MCF 10A (cell line): ENCODE results near the gene SPSB1. TPM values are rescaled to one million over a fixed set of nuclear protein-coding genes. Genes with fewer than 3 reads are reported as not detected.

Experiments
- BruUV-seq: library from RNA; stranded (reverse); fragments of 400-500 nt; replicated peaks from 2 replicates; lab custom pipeline; 2021; lab: Mats Ljungman, UMichigan
- CTCF ChIA-PET: fragments of 300-600 bp; sonication (Branson Sonifier 250); formaldehyde crosslinking; extraction: SDS; loops from one replicate; lab custom pipeline; 2021; ENCODE audit warnings: antibody characterized with exemption, inconsistent platforms; lab: Yijun Ruan, JAX
- POLR2A ChIA-PET: fragments of 300-600, 350-650 bp; sonication (Branson Sonifier 250); formaldehyde crosslinking; extraction: SDS; loops from one replicate; lab custom pipeline; 2020; ENCODE audit warnings: antibody characterized with exemption, inconsistent platforms; lab: Yijun Ruan, JAX
- DNase-seq: peaks from one replicate; pipeline ENCODE4 v3.0.0-alpha.2; 2018; ENCODE audit not compliant: unreplicated experiment
- H3K27ac Mint-ChIP-seq: one replicate; pipeline ENCODE4 v1.8.0; 2022; ENCODE audit warnings: mild to moderate bottlenecking, low read depth, mixed read lengths; ENCODE audit not compliant: unreplicated experiment
- H3K27me3 Mint-ChIP-seq: one replicate; pipeline ENCODE4 v1.8.0; 2022; ENCODE audit warnings: mixed read lengths; ENCODE audit not compliant: insufficient read depth, unreplicated experiment
- H3K36me3 Mint-ChIP-seq: one replicate; pipeline ENCODE4 v1.8.0; 2022; ENCODE audit warnings: mild to moderate bottlenecking, moderate library complexity, mixed read lengths; ENCODE audit not compliant: insufficient read depth, unreplicated experiment
- H3K4me1 Mint-ChIP-seq: one replicate; pipeline ENCODE4 v1.8.0; 2022; ENCODE audit warnings: mixed read lengths; ENCODE audit not compliant: insufficient read depth, unreplicated experiment
- H3K4me3 Mint-ChIP-seq: one replicate; pipeline ENCODE4 v1.8.0; 2022; ENCODE audit warnings: mild to moderate bottlenecking, moderate library complexity, mixed read lengths; ENCODE audit not compliant: unreplicated experiment
- H3K9me3 Mint-ChIP-seq: one replicate; pipeline ENCODE4 v1.8.0; 2022; ENCODE audit warnings: mixed read lengths; ENCODE audit not compliant: unreplicated experiment
- intact Hi-C: fragments of 100-400 bp; cut with micrococcal nuclease; formaldehyde crosslinking; loops from 2 replicates; pipeline ENCODE4 v1.14.1; 2022
- total RNA-seq: library from RNA; stranded (reverse); gene quantifications from 2 replicates; pipeline ENCODE4 v1.2.3, GENCODE V29; 2022
- TF ChIP-seq, protein P1 (sequence below): fragments of 200-600 bp; IDR thresholded peaks from one replicate; pipeline ENCODE4 v1.8.0; 2022; ENCODE audit warnings: antibody characterized with exemption, mild to moderate bottlenecking; ENCODE audit not compliant: unreplicated experiment

Gene SPSB1
- total RNA-seq, 1 experiment from 2014 or later, result 8.2 TPM

DNA sequence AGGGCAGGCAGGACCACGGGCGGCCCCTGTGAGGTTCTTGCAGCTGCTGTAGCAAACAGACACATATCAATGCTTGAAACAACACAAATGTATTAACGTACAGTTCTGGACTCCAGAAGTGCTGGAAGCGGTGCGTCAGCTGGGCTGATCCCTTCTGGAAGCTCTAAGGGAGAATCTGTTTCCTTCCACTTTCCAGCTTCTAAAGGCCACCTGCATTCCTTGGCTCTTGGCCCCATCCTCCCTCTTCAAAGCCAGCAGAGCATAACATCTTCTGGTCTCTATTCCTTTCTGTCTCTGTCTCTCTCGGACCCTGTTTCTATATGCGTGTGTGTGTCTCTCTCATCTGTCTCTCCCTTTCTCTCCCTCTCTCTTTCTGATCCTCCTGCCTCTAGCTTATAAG, 102.3 kb downstream of the SPSB1 start:
- Mint-ChIP-seq H3K36me3 (no peaks in the 10 kb centered on the region), H3K4me1 (no peaks in the 10 kb centered on the region), H3K4me3 (no peak overlapping the region), H3K27ac (no peak overlapping the region), H3K27me3 (no peaks in the 10 kb centered on the region), H3K9me3 (peaks cover 7% of the 10 kb centered on the region)
- ChIA-PET CTCF (no interaction called here), POLR2A (interaction anchor here (0.9 kb wide), 1 partner anchor 10 kb away, joined by 4 read pairs; no protein-coding TSS in a partner anchor)
- no peak for DNase-seq
- TF ChIP-seq, protein P1, sequence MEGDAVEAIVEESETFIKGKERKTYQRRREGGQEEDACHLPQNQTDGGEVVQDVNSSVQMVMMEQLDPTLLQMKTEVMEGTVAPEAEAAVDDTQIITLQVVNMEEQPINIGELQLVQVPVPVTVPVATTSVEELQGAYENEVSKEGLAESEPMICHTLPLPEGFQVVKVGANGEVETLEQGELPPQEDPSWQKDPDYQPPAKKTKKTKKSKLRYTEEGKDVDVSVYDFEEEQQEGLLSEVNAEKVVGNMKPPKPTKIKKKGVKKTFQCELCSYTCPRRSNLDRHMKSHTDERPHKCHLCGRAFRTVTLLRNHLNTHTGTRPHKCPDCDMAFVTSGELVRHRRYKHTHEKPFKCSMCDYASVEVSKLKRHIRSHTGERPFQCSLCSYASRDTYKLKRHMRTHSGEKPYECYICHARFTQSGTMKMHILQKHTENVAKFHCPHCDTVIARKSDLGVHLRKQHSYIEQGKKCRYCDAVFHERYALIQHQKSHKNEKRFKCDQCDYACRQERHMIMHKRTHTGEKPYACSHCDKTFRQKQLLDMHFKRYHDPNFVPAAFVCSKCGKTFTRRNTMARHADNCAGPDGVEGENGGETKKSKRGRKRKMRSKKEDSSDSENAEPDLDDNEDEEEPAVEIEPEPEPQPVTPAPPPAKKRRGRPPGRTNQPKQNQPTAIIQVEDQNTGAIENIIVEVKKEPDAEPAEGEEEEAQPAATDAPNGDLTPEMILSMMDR, result no peak
- intact Hi-C loops, result no loop called here
- BruUV-seq, result no TSS peak

DNA sequence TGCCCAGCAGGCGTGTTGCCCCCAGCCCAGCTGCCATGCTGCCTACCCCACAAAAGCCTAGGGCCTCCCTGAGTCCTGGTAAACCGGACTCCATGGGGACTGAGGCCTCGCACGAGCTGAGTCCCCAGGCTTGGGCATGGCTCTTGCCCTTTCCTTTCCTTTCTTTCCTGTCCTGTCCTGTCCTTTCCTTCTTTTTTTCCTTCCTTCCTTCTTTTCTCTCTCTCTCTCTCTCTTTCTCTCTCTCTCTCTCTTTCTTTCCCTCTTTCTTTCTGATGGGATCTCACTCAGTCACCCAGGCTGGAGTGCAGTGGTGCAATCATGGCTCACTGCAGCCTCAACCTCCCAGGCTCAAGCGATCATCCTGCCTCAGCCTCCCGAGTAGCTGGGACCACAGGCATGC, 104.4 kb downstream of the SPSB1 start:
- no peak for DNase-seq
- Mint-ChIP-seq H3K36me3 (no peaks in the 10 kb centered on the region), H3K4me1 (no peaks in the 10 kb centered on the region), H3K27me3 (no peaks in the 10 kb centered on the region), H3K27ac (no peak overlapping the region), H3K9me3 (peaks cover 7% of the 10 kb centered on the region), H3K4me3 (no peak overlapping the region)
- POLR2A ChIA-PET, result interaction anchor here (0.6 kb wide), 1 partner anchor 54 kb away, joined by 3 read pairs; no protein-coding TSS in a partner anchor
- BruUV-seq, result no TSS peak
- CTCF ChIA-PET, result no interaction called here
- intact Hi-C loops, result no loop called here
- TF ChIP-seq, protein P1, result no peak

DNA sequence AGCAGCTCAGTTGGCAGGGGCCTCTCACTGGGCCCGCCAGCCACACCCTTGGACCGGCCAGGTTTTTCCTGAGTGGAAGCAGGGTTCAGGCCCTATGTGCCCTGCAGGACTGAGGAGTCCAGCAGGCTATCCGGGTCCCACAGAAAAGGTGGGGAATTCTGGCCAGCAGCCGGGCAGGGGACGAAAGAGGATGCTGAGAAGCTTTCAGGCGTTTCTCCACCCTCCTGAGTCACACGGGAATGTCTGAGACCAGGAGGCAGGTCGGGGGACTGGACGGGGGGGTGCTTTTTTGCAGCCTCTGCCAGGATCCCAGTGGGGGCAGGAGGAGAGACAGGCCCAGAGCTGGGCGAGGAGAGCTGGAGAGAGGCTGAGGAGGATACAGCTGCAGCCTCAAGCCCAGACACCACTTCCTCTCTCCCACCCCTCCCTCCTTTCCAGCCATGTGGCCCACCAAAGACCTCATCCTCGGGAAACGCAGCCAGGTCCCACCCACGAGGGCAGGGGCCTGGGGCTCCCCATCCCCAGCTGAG, 105.4 kb downstream of the SPSB1 start:
- H3K4me1 Mint-ChIP-seq, result no peaks in the 10 kb centered on the region
- CTCF ChIA-PET, result no interaction called here
- intact Hi-C loops, result no loop called here
- H3K4me3 Mint-ChIP-seq, result no peak overlapping the region
- POLR2A ChIA-PET, result interaction anchor here (0.7 kb wide), 1 partner anchor 125 kb away, joined by 3 read pairs; no protein-coding TSS in a partner anchor
- DNase-seq, result no peak
- TF ChIP-seq, protein P1, result no peak
- H3K27me3 Mint-ChIP-seq, result no peaks in the 10 kb centered on the region
- H3K9me3 Mint-ChIP-seq, result peaks cover 7% of the 10 kb centered on the region
- BruUV-seq, result no TSS peak
- no peaks in the 10 kb centered on the region for H3K36me3 Mint-ChIP-seq
- H3K27ac Mint-ChIP-seq, result no peak overlapping the region

DNA sequence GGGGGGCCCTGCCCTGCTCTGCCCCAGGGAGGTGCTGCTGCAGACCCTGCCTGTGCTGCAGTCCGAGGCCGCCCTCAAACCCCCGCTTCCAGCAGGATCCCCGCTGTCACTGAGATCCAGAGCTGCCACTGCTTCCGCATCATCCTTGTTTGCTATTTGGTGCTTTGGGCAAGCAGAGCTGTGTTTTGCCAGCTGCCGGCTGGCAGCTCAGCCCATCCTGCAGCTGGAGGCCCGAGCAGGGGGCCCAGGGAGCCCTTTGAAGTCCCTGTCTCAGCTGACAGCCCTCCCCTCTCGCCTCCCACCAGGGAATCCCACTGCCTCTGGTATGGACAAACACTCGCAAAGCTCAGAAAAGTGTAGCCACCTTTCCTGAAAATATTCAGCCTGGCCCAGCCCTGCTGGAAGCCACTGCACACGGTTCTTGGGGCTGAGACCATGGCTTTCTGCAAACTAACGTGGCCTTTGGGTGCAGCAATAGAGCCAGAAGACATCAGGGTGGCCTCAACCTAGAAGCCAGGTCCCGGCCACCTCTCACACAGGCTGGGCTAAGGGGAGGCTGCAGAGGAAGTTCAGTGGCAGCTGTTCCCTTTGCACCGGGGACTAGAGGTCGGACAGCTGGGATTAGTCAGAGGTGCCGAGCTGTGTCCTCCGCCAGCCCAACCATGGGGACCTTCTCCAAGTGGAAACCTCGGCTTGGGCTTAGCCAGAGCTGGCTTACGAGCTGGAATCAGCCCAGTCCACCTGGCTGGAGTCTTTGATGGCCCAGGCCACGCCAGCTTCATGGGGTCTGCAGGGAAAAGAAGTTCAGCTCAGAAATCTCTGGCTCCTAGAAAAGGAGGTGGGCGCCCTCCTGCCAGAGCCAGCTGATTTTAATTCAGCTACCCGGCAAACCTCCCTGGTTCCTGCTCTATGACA, 107.1 kb downstream of the SPSB1 start:
- peaks cover 7% of the 10 kb centered on the region for H3K9me3 Mint-ChIP-seq
- no TSS peak for BruUV-seq
- ChIA-PET CTCF (interaction anchor here (0.6 to 1.2 kb wide), 2 partner anchors 11 to 754 kb away, joined by 3 read pairs; no protein-coding TSS in a partner anchor), POLR2A (interaction anchor here (0.6 to 1.5 kb wide), 3 partner anchors 9 to 30 kb away, joined by 3 to 6 read pairs (median 4); no protein-coding TSS in a partner anchor)
- TF ChIP-seq, protein P1, result no peak
- no peaks in the 10 kb centered on the region for H3K27me3 Mint-ChIP-seq
- H3K4me1 Mint-ChIP-seq, result no peaks in the 10 kb centered on the region
- H3K27ac Mint-ChIP-seq, result no peak overlapping the region
- no peaks in the 10 kb centered on the region for H3K36me3 Mint-ChIP-seq
- DNase-seq, result no peak
- intact Hi-C loops, result no loop called here
- no peak overlapping the region for H3K4me3 Mint-ChIP-seq
